CD4-positive, alpha-beta T cell treated with Interleukin-15 for 4 hours (primary cell): ENCODE measurements around the gene DLG3.
"Not testable (repeated sequence)": the region's sequence is repeated elsewhere in the genome, so short reads cannot be mapped to it uniquely, and the experiment has no call there.

Source experiments
- DNase-seq: peaks from one replicate; pipeline ENCODE4 v3.0.0-alpha.2; 2020; ENCODE audit warnings: low spot score

Gene DLG3

GRCh38 chrX:70476934-70477733, 32.5 kb downstream of the DLG3 start:
- DNase-seq: no peak

DNA sequence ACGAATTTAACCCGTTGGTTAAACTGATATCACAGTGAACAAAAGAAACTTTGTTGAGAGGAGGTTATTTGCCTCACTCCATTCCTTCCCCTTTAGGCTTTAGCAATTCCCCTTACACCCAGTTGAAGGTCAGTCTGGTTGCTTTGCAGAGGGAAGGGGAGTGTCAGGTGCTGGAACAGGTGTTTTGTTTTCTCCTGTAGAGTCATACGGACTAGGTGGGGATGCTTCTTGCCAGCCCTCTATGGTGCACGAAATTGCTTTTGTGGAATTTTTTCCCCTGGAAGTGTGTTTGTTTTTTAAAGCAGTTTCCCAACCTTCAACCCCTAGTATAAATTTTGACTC, 33.1 kb downstream of the DLG3 start:
- DNase-seq: no peak

GRCh38 chrX:70478526-70479245, 34.1 kb downstream of the DLG3 start:
- no peak for DNase-seq

DNA sequence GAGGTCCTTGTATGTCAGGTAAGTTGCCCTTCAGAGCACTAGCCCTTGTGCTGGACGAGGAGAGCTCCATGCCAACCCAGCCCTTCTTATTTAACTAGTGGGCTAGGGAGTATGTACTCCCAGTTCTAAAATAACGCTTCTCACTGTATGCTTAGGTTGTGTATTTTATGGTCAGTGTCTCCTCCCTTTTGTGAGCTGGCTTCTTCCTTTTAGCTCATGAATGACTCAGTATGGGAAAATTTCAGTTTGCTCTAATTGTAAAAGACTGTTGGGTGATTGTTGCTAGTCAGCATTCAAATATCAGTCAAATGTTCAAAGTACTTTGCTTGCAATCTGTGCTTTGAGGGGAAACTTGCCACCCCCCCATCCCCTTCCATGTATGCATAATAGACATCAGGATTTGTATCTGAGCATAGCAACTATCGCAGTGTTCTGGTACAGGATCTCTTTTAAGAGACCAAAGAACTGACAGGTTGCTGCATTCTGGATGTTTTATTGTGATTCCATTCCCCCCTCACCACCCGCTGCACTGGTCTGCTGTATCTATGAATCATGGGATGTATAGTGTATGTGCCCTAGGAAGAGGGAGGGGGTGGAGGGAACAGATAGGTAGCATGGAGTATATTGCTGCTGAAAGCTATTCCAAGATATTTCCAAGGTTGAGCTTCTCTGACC, 34.7 kb downstream of the DLG3 start:
- no peak for DNase-seq

GRCh38 chrX:70479922-70480659, 35.5 kb downstream of the DLG3 start:
- no peak for DNase-seq

DNA sequence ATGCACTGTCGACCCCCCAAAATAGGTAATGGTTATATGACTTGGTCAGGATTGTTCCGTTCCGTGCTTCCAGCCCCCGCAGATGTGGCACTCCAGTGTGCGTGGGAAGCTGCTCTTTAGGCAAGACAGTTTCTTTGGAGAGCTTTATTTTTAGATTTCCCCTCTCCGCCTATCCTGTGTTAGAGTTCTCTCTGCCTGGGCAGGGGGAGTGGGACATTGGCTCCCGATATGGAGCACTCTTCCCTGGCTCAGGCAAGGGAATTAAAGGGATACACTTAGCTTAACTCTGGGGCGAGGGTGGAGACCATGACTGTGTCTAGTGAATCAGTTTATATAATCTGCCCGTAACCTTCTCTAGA, 36.0 kb downstream of the DLG3 start:
- no peak for DNase-seq

GRCh38 chrX:70481471-70482270, 37.0 kb downstream of the DLG3 start:
- no peak for DNase-seq

DNA sequence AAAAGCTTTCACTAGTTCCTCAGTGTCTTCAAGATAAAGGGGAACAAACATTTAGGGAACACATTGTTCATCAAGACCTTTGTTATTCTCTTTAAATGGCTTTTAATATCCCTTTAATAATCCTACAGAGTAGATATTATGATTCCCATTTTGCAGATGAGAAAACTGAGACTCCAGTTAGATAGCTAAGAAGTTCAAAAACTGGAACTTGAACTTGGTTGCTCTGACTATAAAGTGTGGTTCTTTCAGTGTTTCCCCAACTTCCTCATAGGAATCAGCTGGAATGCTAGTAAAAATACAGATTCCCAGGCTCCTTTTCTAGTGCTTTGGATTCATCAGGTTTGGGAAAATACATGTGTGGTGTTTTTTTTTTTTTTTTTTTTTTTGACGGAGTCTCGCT, 37.7 kb downstream of the DLG3 start:
- no peak for DNase-seq

GRCh38 chrX:70485466-70485865, 40.8 kb downstream of the DLG3 start:
- no peak for DNase-seq

DNA sequence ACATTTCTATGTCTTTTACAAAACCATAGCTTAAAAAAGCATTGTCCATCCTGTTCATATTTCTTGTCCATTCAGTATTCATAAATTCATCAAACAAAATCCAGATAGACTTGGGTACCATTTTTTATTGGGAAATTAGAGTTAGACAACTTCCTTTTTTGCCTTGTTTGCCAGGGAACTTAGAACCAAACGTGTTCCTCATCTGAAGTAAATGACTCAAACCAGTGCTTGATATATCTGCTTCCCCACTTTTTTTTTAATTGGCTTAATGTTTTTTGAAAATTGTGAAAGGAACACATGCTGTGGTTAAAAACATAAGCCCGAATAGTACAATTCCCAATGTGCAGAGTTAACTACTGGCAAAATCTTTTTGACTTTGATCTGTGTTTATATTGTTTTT, 44.2 kb downstream of the DLG3 start:
- no peak for DNase-seq

- no peak for DNase-seq
These were observed 49.8 kb downstream of the DLG3 start for GRCh38 chrX:70494441-70494840.

- no peak for DNase-seq
These were observed 51.9 kb downstream of the DLG3 start for GRCh38 chrX:70496491-70496890.

GRCh38 chrX:70497026-70497425, 52.4 kb downstream of the DLG3 start:
- DNase-seq: no peak

GRCh38 chrX:70498129-70498528, 53.5 kb downstream of the DLG3 start:
- DNase-seq: no peak

DNA sequence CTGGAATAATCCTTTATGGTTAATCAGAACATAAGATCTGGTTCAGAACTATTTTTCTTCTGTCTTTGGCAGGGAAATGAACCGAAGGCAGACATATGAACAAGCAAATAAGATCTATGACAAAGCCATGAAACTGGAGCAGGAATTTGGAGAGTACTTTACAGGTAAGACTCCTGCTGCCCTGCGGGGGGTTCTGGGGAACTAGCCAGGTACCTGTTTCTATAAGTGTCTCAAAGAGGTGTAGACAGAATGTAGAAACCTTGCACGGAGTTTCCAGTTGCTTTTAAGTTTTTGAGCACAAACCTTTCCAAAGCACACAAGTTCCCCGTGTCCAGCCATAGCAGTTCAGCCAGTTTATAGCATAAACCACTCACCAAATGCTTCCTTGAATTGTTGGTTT, 56.2 kb downstream of the DLG3 start:
- no peak for DNase-seq

- DNase-seq: no peak
These were observed 60.3 kb downstream of the DLG3 start for GRCh38 chrX:70504772-70505450.

GRCh38 chrX:70505451-70505841, 60.8 kb downstream of the DLG3 start:
- DNase-seq: no peak

GRCh38 chrX:70508296-70508911, 63.8 kb downstream of the DLG3 start:
- DNase-seq: no peak

DNA sequence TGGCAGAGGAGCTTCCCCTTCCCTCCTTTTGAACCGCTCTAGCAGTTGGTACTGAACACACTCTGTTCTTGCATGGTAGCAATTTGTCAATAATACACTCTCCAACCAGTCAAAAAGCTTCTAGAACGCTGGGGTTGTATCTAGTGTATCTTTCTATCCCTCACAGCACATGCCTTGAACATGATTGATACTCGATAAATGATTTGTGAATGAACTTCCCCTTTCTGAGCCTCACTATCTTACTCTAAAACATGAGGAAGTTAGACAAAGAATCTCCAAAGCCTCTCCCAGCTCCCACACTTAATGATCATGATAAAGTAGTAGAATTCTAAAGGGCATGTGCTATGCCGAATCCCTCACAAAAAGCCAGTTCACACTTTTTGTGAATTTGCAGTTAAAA, 64.4 kb downstream of the DLG3 start:
- no peak for DNase-seq

- DNase-seq: not testable (repeated sequence)
These were observed 70.6 kb downstream of the DLG3 start for GRCh38 chrX:70515270-70515669.

- DNase-seq: not testable (repeated sequence)
These were observed 71.1 kb downstream of the DLG3 start for GRCh38 chrX:70515692-70516091.
